Breast epithelium (tissue), 3 donors: ENCODE measurements around the gene EIF3K.
A peak's percentile ranks its signal among the peaks of the same experiment; 100 is the strongest.

Experiments used
- CTCF ChIP-seq, 3 donors: fragments of 450-650 bp; IDR thresholded peaks; one replicate each; pipeline ENCODE4 v1.5.1; 2016 to 2017; ENCODE audit warnings: antibody characterized with exemption in 3 of 3, mild to moderate bottlenecking in 3 of 3, moderate library complexity in 3 of 3
- POLR2A ChIP-seq: fragments of 450-650 bp; IDR thresholded peaks from one replicate; pipeline ENCODE4 v1.6.1; 2016; ENCODE audit warnings: antibody characterized with exemption, mild to moderate bottlenecking, moderate library complexity

- TF ChIP-seq CTCF (IDR thresholded peaks at IDR 0.05) = no peak
- peak; percentile 45 for TF ChIP-seq POLR2A
Measured at GRCh38 chr19:38658462-38659306, 39.7 kb downstream of the EIF3K start.
